HepG2 (cell line): ENCODE measurements around the gene DTNB. TPM values are rescaled to one million over a fixed set of nuclear protein-coding genes. Genes with fewer than 3 reads are reported as not detected.

Experiments
- BORCS8-MEF2B ChIP-seq: sonication (generic); formaldehyde crosslinking; IDR thresholded peaks from 2 replicates; pipeline ENCODE4 v1.8.0; 2022; ENCODE audit warnings: mild to moderate bottlenecking, missing genetic modification reagents
- CHCHD3 ChIP-seq: sonication (generic); formaldehyde crosslinking; IDR thresholded peaks from 2 replicates; pipeline ENCODE4 v1.8.0; 2022; ENCODE audit warnings: mild to moderate bottlenecking, missing genetic modification reagents, moderate library complexity
- DNMT3B ChIP-seq: conservative IDR thresholded peaks from 2 replicates; pipeline ENCODE4 v1.6.1; 2016; ENCODE audit warnings: missing biosample characterization, control low read depth
- HOXA3 ChIP-seq: sonication (generic); formaldehyde crosslinking; IDR thresholded peaks from 2 replicates; pipeline ENCODE4 v1.5.0; 2020; ENCODE audit warnings: missing genetic modification reagents
- IRF2 ChIP-seq: IDR thresholded peaks from 2 replicates; pipeline ENCODE4 v1.6.1; 2018; ENCODE audit warnings: missing genetic modification reagents, missing compliant biosample characterization
- IRX3 ChIP-seq: sonication (generic); formaldehyde crosslinking; IDR thresholded peaks from 2 replicates; pipeline ENCODE4 v1.8.1; 2023; ENCODE audit warnings: mild to moderate bottlenecking, low read depth, missing genetic modification reagents, borderline replicate concordance
- JUNB ChIP-seq: sonication (generic); formaldehyde crosslinking; IDR thresholded peaks from 2 replicates; pipeline ENCODE4 v1.8.0; 2022; ENCODE audit warnings: missing genetic modification reagents, mild to moderate bottlenecking, borderline replicate concordance
- MEIS1 ChIP-seq: sonication (generic); formaldehyde crosslinking; IDR thresholded peaks from 2 replicates; pipeline ENCODE4 v1.9.0; 2021; ENCODE audit warnings: mild to moderate bottlenecking, missing genetic modification reagents, moderate library complexity, borderline replicate concordance
- NONO ChIP-seq, 2 experiments: fragments of 450-650 bp in 1 of 2; sonication (generic) in 1 of 2; formaldehyde crosslinking in 1 of 2; IDR thresholded peaks in 1 of 2; conservative IDR thresholded peaks in 1 of 2; 2 replicates each; pipeline versions ENCODE4 v1.6.1 to v1.8.0; 2017 to 2022; ENCODE audit warnings: mild to moderate bottlenecking in 1 of 2, missing genetic modification reagents in 1 of 2, moderate library complexity in 1 of 2
- SAP130 ChIP-seq: IDR thresholded peaks from 2 replicates; pipeline ENCODE4 v1.6.1; 2016; ENCODE audit warnings: low read depth
- STAT6 ChIP-seq: sonication (generic); formaldehyde crosslinking; IDR thresholded peaks from 2 replicates; pipeline ENCODE4 v1.4.0; 2020; ENCODE audit warnings: missing genetic modification reagents, mild to moderate bottlenecking, borderline replicate concordance
- ZFYVE20 ChIP-seq: sonication (generic); formaldehyde crosslinking; IDR thresholded peaks from 2 replicates; pipeline ENCODE4 v1.8.0; 2023; ENCODE audit warnings: low read depth, mild to moderate bottlenecking, moderate library complexity, missing genetic modification reagents, borderline replicate concordance
- ZMYM3 ChIP-seq: sonication (generic); formaldehyde crosslinking; IDR thresholded peaks from 2 replicates; pipeline ENCODE4 v1.5.1; 2020; ENCODE audit warnings: mild to moderate bottlenecking, missing genetic modification reagents
- ZNF30 ChIP-seq: sonication (generic); formaldehyde crosslinking; IDR thresholded peaks from 2 replicates; pipeline ENCODE4 v1.5.0; 2020; ENCODE audit warnings: mild to moderate bottlenecking, missing genetic modification reagents
- ZNF615 ChIP-seq: sonication (generic); formaldehyde crosslinking; IDR thresholded peaks from 2 replicates; pipeline ENCODE4 v1.5.0; 2020; ENCODE audit warnings: mild to moderate bottlenecking, missing genetic modification reagents, borderline replicate concordance
- ZNF616 ChIP-seq: sonication (generic); formaldehyde crosslinking; IDR thresholded peaks from 2 replicates; pipeline ENCODE4 v1.5.0; 2020; ENCODE audit warnings: low read depth, mild to moderate bottlenecking, missing genetic modification reagents
- polyA plus RNA-seq, 8 experiments: library from polyadenylated mRNA; depleted of rRNA in 3 of 8; stranded (reverse) in 7 of 8; unstranded in 1 of 8; fragments of >200 nt; fragmentation: Illumina TruSeq in 4 of 8; extraction: Trizol in 4 of 8; gene quantifications; 2 replicates each; pipeline versions ENCODE4 v1.2.1 to v1.2.3, GENCODE V29; 2011 to 2016; ENCODE audit warnings: low read depth in 4 of 8, missing spikeins in 1 of 8, mixed read lengths in 1 of 8; ENCODE audit not compliant: insufficient read depth in 1 of 8
- total RNA-seq, 5 experiments: library from RNA; depleted of rRNA; stranded (reverse); fragments of >200 nt; fragmentation: Illumina TruSeq; extraction: Trizol; gene quantifications; 2 replicates each; pipeline ENCODE4 v1.2.3, GENCODE V29; 2016; ENCODE audit warnings: low read depth in 1 of 5
- TF ChIP-seq, protein P1 (sequence below): sonication (generic); formaldehyde crosslinking; IDR thresholded peaks from 2 replicates; pipeline ENCODE4 v1.4.0; 2020; ENCODE audit warnings: missing genetic modification reagents
- TF ChIP-seq, protein P2 (sequence below): sonication (generic); formaldehyde crosslinking; IDR thresholded peaks from 2 replicates; pipeline ENCODE4 v1.5.0; 2020; ENCODE audit warnings: mild to moderate bottlenecking, missing genetic modification reagents, moderate library complexity
- TF ChIP-seq, protein P3 (sequence below): sonication (generic); formaldehyde crosslinking; IDR thresholded peaks from 2 replicates; pipeline ENCODE4 v1.4.0; 2020; ENCODE audit warnings: missing genetic modification reagents

The DTNB gene
- total and polyA plus RNA-seq, 2 of the 13 experiments (the other 11 are each of a cell fraction or from before 2014, with no cell fraction given): 14.4 to 23.9 TPM

DNA sequence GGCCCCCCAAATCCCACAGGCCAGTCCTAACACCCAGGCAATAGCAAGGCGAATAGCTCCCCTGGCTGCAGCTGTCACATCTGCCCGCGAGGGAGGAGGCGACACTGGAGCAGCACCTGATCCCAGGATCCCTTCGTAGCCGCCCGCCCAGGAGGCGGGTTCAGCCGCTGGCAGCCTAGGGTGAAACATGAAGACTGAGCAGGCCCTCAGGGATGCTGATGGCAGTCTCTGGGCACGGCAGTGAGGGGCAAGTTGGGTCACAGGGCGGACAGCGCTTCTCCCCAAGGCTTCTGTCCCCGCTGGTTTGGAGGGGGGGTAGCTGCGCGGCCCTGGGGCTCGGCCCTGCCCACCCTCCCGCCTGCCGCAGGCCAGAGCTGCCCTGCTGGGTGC, 333.6 kb downstream of the DTNB start (continued):
- TF ChIP-seq STAT6 (no peak), CHCHD3 (CRISPR knock-in tag) (no peak), ZFYVE20 (CRISPR knock-in tag) (no peak), HOXA3 (CRISPR knock-in tag) (peak; percentile 56; the same call in 1 of the 2 replicates), ZMYM3 (CRISPR knock-in tag) (peak; percentile 63; the same call in 1 of the 2 replicates), IRF2 (CRISPR knock-in tag) (no peak), ZNF30 (CRISPR knock-in tag) (no peak), BORCS8-MEF2B (CRISPR knock-in tag) (0 out of 2 replicates have a peak, but pooled peaks have one; percentile 24), ZNF615 (CRISPR knock-in tag) (no peak), JUNB (CRISPR knock-in tag) (no peak), MEIS1 (CRISPR knock-in tag) (peak; percentile 29; the same call in 1 of the 2 replicates), SAP130 (CRISPR knock-in tag) (peak; percentile 40), ZNF616 (CRISPR knock-in tag) (no peak), NONO (IDR thresholded peaks at IDR 0.05) (no peak), NONO (CRISPR knock-in tag; conservative IDR thresholded peaks at IDR 0.05) (peak; percentile 70), IRX3 (CRISPR knock-in tag) (0 out of 2 replicates have a peak, but pooled peaks have one; percentile 29), DNMT3B (CRISPR knock-in tag) (no peak)
- TF ChIP-seq, protein P1, sequence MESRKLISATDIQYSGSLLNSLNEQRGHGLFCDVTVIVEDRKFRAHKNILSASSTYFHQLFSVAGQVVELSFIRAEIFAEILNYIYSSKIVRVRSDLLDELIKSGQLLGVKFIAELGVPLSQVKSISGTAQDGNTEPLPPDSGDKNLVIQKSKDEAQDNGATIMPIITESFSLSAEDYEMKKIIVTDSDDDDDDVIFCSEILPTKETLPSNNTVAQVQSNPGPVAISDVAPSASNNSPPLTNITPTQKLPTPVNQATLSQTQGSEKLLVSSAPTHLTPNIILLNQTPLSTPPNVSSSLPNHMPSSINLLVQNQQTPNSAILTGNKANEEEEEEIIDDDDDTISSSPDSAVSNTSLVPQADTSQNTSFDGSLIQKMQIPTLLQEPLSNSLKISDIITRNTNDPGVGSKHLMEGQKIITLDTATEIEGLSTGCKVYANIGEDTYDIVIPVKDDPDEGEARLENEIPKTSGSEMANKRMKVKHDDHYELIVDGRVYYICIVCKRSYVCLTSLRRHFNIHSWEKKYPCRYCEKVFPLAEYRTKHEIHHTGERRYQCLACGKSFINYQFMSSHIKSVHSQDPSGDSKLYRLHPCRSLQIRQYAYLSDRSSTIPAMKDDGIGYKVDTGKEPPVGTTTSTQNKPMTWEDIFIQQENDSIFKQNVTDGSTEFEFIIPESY (CRISPR knock-in tag): peak; percentile 85
- TF ChIP-seq, protein P2, sequence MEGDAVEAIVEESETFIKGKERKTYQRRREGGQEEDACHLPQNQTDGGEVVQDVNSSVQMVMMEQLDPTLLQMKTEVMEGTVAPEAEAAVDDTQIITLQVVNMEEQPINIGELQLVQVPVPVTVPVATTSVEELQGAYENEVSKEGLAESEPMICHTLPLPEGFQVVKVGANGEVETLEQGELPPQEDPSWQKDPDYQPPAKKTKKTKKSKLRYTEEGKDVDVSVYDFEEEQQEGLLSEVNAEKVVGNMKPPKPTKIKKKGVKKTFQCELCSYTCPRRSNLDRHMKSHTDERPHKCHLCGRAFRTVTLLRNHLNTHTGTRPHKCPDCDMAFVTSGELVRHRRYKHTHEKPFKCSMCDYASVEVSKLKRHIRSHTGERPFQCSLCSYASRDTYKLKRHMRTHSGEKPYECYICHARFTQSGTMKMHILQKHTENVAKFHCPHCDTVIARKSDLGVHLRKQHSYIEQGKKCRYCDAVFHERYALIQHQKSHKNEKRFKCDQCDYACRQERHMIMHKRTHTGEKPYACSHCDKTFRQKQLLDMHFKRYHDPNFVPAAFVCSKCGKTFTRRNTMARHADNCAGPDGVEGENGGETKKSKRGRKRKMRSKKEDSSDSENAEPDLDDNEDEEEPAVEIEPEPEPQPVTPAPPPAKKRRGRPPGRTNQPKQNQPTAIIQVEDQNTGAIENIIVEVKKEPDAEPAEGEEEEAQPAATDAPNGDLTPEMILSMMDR (CRISPR knock-in tag): peak; percentile 41
- TF ChIP-seq, protein P3, sequence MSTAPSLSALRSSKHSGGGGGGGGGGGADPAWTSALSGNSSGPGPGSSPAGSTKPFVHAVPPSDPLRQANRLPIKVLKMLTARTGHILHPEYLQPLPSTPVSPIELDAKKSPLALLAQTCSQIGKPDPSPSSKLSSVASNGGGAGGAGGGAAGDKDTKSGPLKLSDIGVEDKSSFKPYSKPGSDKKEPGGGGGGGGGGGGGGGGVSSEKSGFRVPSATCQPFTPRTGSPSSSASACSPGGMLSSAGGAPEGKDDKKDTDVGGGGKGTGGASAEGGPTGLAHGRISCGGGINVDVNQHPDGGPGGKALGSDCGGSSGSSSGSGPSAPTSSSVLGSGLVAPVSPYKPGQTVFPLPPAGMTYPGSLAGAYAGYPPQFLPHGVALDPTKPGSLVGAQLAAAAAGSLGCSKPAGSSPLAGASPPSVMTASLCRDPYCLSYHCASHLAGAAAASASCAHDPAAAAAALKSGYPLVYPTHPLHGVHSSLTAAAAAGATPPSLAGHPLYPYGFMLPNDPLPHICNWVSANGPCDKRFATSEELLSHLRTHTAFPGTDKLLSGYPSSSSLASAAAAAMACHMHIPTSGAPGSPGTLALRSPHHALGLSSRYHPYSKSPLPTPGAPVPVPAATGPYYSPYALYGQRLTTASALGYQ: no peak
